ENCODE measurements around the gene ZNF543.
"Not testable (repeated sequence)": the region's sequence is repeated elsewhere in the genome, so short reads cannot be mapped to it uniquely, and the experiment has no call there.

The ZNF543 gene

GRCh38 chr19:57357406-57357805 is 37.1 kb downstream of the ZNF543 start:
- H3K27me3 ChIP-seq (ENCODE audit: insufficient read depth, low read length), result no peaks in the 10 kb centered on the region
- H3K4me1 ChIP-seq (ENCODE audit: insufficient read depth, low read length), result no peaks in the 10 kb centered on the region; the same call in 1 of the 2 replicates
- no peaks in the 10 kb centered on the region for H3K9me3 ChIP-seq (ENCODE audit: insufficient read depth, low read depth, low read length)
- H3K9ac ChIP-seq (ENCODE audit: low read depth, low read length), result no peak overlapping the region
- peaks cover 56% of the 10 kb centered on the region for H3K36me3 ChIP-seq (ENCODE audit: insufficient read depth, low read length)
- 96% methylated on average over 5 of the region's 5 CpGs for WGBS
- no peak overlapping the region for H3K27ac ChIP-seq (ENCODE audit: low read depth, low read length)
- H3K4me3 ChIP-seq (ENCODE audit: low read length), result no peak overlapping the region

GRCh38 chr19:57359300-57359699 is 39.0 kb downstream of the ZNF543 start:
- no peaks in the 10 kb centered on the region; the same call in 1 of the 2 replicates for H3K4me1 ChIP-seq (ENCODE audit: insufficient read depth, low read length)
- H3K9me3 ChIP-seq (ENCODE audit: insufficient read depth, low read depth, low read length), result no peaks in the 10 kb centered on the region
- peaks cover 53% of the 10 kb centered on the region for H3K36me3 ChIP-seq (ENCODE audit: insufficient read depth, low read length)
- no peak overlapping the region for H3K4me3 ChIP-seq (ENCODE audit: low read length)
- no peak overlapping the region for H3K27ac ChIP-seq (ENCODE audit: low read depth, low read length)
- H3K27me3 ChIP-seq (ENCODE audit: insufficient read depth, low read length), result no peaks in the 10 kb centered on the region
- H3K9ac ChIP-seq (ENCODE audit: low read depth, low read length), result no peak overlapping the region

GRCh38 chr19:57362419-57362818 is 42.1 kb downstream of the ZNF543 start:
- peak overlapping the region; percentile 68 for H3K9ac ChIP-seq (ENCODE audit: low read depth, low read length)

GRCh38 chr19:57362997-57363687 is 42.9 kb downstream of the ZNF543 start, which contains the start of the genes TRAPPC2B and ZNF547:
Gene TRAPPC2B, plus strand, starts transcription at chr19:57363551. Its CDS starts 1,283 bp downstream, at chr19:57364834.
Gene ZNF547, plus strand, starts transcription at chr19:57363551. Its CDS starts 5,005 bp downstream, at chr19:57368556.
- no peaks in the 10 kb centered on the region for H3K9me3 ChIP-seq (ENCODE audit: insufficient read depth, low read depth, low read length)
- no peaks in the 10 kb centered on the region for H3K27me3 ChIP-seq (ENCODE audit: insufficient read depth, low read length)
- H3K4me1 ChIP-seq (ENCODE audit: insufficient read depth, low read length), result no peaks in the 10 kb centered on the region; the same call in 1 of the 2 replicates
- H3K27ac ChIP-seq (ENCODE audit: low read depth, low read length), result peak within 1 kb of the TSS; percentile 54; the same call in 1 of the 2 replicates
- H3K9ac ChIP-seq (ENCODE audit: low read depth, low read length), result peak within 1 kb of the TSS; percentile 68
- peak within 1 kb of the TSS; percentile 57 for H3K4me3 ChIP-seq (ENCODE audit: low read length)
- H3K36me3 ChIP-seq (ENCODE audit: insufficient read depth, low read length), result peaks cover 15% of the 10 kb centered on the region
- WGBS, result 3% methylated on average over 47 of the region's 47 CpGs

More at GRCh38 chr19:57362419-57362818, 42.1 kb downstream of the ZNF543 start:
- H3K27ac ChIP-seq (ENCODE audit: low read depth, low read length), result peak overlapping the region; percentile 54; the same call in 1 of the 2 replicates
- H3K27me3 ChIP-seq (ENCODE audit: insufficient read depth, low read length), result no peaks in the 10 kb centered on the region
- no peaks in the 10 kb centered on the region; the same call in 1 of the 2 replicates for H3K4me1 ChIP-seq (ENCODE audit: insufficient read depth, low read length)
- WGBS, result 92% methylated on average over 2 of the region's 2 CpGs
- H3K4me3 ChIP-seq (ENCODE audit: low read length), result peak overlapping the region; percentile 57
- peaks cover 22% of the 10 kb centered on the region for H3K36me3 ChIP-seq (ENCODE audit: insufficient read depth, low read length)
- H3K9me3 ChIP-seq (ENCODE audit: insufficient read depth, low read depth, low read length), result no peaks in the 10 kb centered on the region

GRCh38 chr19:57363688-57364181 is 43.5 kb downstream of the ZNF543 start:
- no peaks in the 10 kb centered on the region for H3K27me3 ChIP-seq (ENCODE audit: insufficient read depth, low read length)
- peak overlapping the region; percentile 19; the same call in 1 of the 2 replicates for H3K27ac ChIP-seq (ENCODE audit: low read depth, low read length)
- WGBS, result 4% methylated on average over 16 of the region's 18 CpGs
- peak overlapping the region; percentile 55 for H3K9ac ChIP-seq (ENCODE audit: low read depth, low read length)
- H3K4me1 ChIP-seq (ENCODE audit: insufficient read depth, low read length), result no peaks in the 10 kb centered on the region; the same call in 1 of the 2 replicates
- H3K4me3 ChIP-seq (ENCODE audit: low read length), result peak overlapping the region; percentile 57
- H3K9me3 ChIP-seq (ENCODE audit: insufficient read depth, low read depth, low read length), result no peaks in the 10 kb centered on the region
- H3K36me3 ChIP-seq (ENCODE audit: insufficient read depth, low read length), result peaks cover 9% of the 10 kb centered on the region

- Histone ChIP-seq H3K9me3 (ENCODE audit: insufficient read depth, low read depth, low read length) (no peaks in the 10 kb centered on the region), H3K27ac (ENCODE audit: low read depth, low read length) (no peak overlapping the region), H3K4me3 (ENCODE audit: low read length) (no peak overlapping the region), H3K36me3 (ENCODE audit: insufficient read depth, low read length) (no peaks in the 10 kb centered on the region), H3K27me3 (ENCODE audit: insufficient read depth, low read length) (no peaks in the 10 kb centered on the region), H3K9ac (ENCODE audit: low read depth, low read length) (no peak overlapping the region), H3K4me1 (ENCODE audit: insufficient read depth, low read length) (no peaks in the 10 kb centered on the region; the same call in 1 of the 2 replicates)
- 100% methylated on average over 2 of the region's 2 CpGs for WGBS
Measured at GRCh38 chr19:57366776-57367175, 46.5 kb downstream of the ZNF543 start.

- Histone ChIP-seq H3K9me3 (ENCODE audit: insufficient read depth, low read depth, low read length) (peaks cover 39% of the 10 kb centered on the region), H3K4me3 (ENCODE audit: low read length) (no peak overlapping the region), H3K27ac (ENCODE audit: low read depth, low read length) (no peak overlapping the region), H3K9ac (ENCODE audit: low read depth, low read length) (no peak overlapping the region), H3K36me3 (ENCODE audit: insufficient read depth, low read length) (peaks cover 26% of the 10 kb centered on the region), H3K27me3 (ENCODE audit: insufficient read depth, low read length) (no peaks in the 10 kb centered on the region), H3K4me1 (ENCODE audit: insufficient read depth, low read length) (no peaks in the 10 kb centered on the region)
- WGBS, result 91% methylated on average over 6 of the region's 6 CpGs
Measured at GRCh38 chr19:57374179-57374578, 53.9 kb downstream of the ZNF543 start.

- 88% methylated on average over 2 of the region's 2 CpGs for WGBS
- not testable (repeated sequence) for H3K4me1 ChIP-seq (ENCODE audit: insufficient read depth, low read length); H3K9ac ChIP-seq (ENCODE audit: low read depth, low read length); H3K27ac ChIP-seq (ENCODE audit: low read depth, low read length); H3K4me3 ChIP-seq (ENCODE audit: low read length); H3K27me3 ChIP-seq (ENCODE audit: insufficient read depth, low read length)
- H3K9me3 ChIP-seq (ENCODE audit: insufficient read depth, low read depth, low read length), result peaks cover 39% of the 10 kb centered on the region
- peaks cover 26% of the 10 kb centered on the region for H3K36me3 ChIP-seq (ENCODE audit: insufficient read depth, low read length)
Measured at GRCh38 chr19:57374647-57375046, 54.4 kb downstream of the ZNF543 start.

GRCh38 chr19:57376151-57376550 is 55.9 kb downstream of the ZNF543 start:
- H3K9ac ChIP-seq (ENCODE audit: low read depth, low read length), result no peak overlapping the region
- no peak overlapping the region for H3K27ac ChIP-seq (ENCODE audit: low read depth, low read length)
- no peaks in the 10 kb centered on the region for H3K4me1 ChIP-seq (ENCODE audit: insufficient read depth, low read length)
- peaks cover 26% of the 10 kb centered on the region for H3K36me3 ChIP-seq (ENCODE audit: insufficient read depth, low read length)
- no peak overlapping the region for H3K4me3 ChIP-seq (ENCODE audit: low read length)
- H3K9me3 ChIP-seq (ENCODE audit: insufficient read depth, low read depth, low read length), result peaks cover 39% of the 10 kb centered on the region
- WGBS, result 95% methylated on average over 6 of the region's 6 CpGs
- H3K27me3 ChIP-seq (ENCODE audit: insufficient read depth, low read length), result no peaks in the 10 kb centered on the region

GRCh38 chr19:57377498-57378146 is 57.4 kb downstream of the ZNF543 start:
- Histone ChIP-seq H3K27me3 (ENCODE audit: insufficient read depth, low read length) (no peaks in the 10 kb centered on the region), H3K9me3 (ENCODE audit: insufficient read depth, low read depth, low read length) (peaks cover 39% of the 10 kb centered on the region), H3K4me1 (ENCODE audit: insufficient read depth, low read length) (no peaks in the 10 kb centered on the region), H3K9ac (ENCODE audit: low read depth, low read length) (no peak overlapping the region), H3K36me3 (ENCODE audit: insufficient read depth, low read length) (peaks cover 22% of the 10 kb centered on the region), H3K27ac (ENCODE audit: low read depth, low read length) (no peak overlapping the region), H3K4me3 (ENCODE audit: low read length) (no peak overlapping the region)
- 100% methylated on average over 2 of the region's 3 CpGs for WGBS

Measured in HUES64 (cell line).